Kidney (tissue), 22 donors: Measurements from ENCODE around the gene KLF11. TPM values are rescaled to one million over a fixed set of nuclear protein-coding genes. Genes with fewer than 3 reads are reported as not detected.

Experiments
- DNase-seq, 5 donors: peaks; one replicate each; pipeline ENCODE4 v3.0.0-alpha.2; 2013 to 2020
- FAIRE-seq: peaks from 2 replicates; lab custom pipeline; 2012; peaks lifted over from hg19 to GRCh38; lab: Jason Lieb, UNC
- H3K27ac ChIP-seq, 2 donors: one replicate each; pipeline ENCODE4 v1.7.0; 2013; ENCODE audit warnings: low read depth in 2 of 2, low read length in 2 of 2, inconsistent platforms in 1 of 2
- H3K27me3 ChIP-seq: one replicate; pipeline ENCODE4 v1.7.1; 2013; ENCODE audit warnings: low read length, inconsistent platforms; ENCODE audit not compliant: control insufficient read depth, insufficient read depth
- H3K36me3 ChIP-seq, 3 donors: one replicate each; pipeline versions ENCODE4 v1.7.0 to v1.7.1; 2013; ENCODE audit warnings: low read length in 3 of 3, control low read depth in 1 of 3, inconsistent platforms in 1 of 3; ENCODE audit not compliant: insufficient read depth in 3 of 3, control insufficient read depth in 2 of 3
- H3K4me1 ChIP-seq, 3 donors: one replicate each; pipeline versions ENCODE4 v1.7.0 to v1.7.1; 2013; ENCODE audit warnings: low read length in 3 of 3, inconsistent platforms in 1 of 3, low read depth in 1 of 3; ENCODE audit not compliant: control insufficient read depth in 2 of 3, insufficient read depth in 2 of 3
- H3K4me3 ChIP-seq, 3 donors: one replicate each; pipeline versions ENCODE4 v1.7.0 to v1.8.1; 2013; ENCODE audit warnings: low read length in 3 of 3, control low read depth in 1 of 3, inconsistent platforms in 1 of 3
- H3K9ac ChIP-seq, 3 donors: one replicate each; pipeline versions ENCODE4 v1.7.0 to v1.7.1; 2013; ENCODE audit warnings: low read length in 3 of 3, control low read depth in 1 of 3, inconsistent platforms in 1 of 3
- H3K9me3 ChIP-seq, 3 donors: one replicate each; pipeline versions ENCODE4 v1.7.0 to v1.7.1; 2013; ENCODE audit warnings: low read length in 3 of 3, control low read depth in 1 of 3, inconsistent platforms in 1 of 3; ENCODE audit not compliant: control insufficient read depth in 2 of 3, insufficient read depth in 1 of 3
- intact Hi-C: fragments of 100-400 bp; cut with DNase I; formaldehyde crosslinking; loops from one replicate; pipeline ENCODE4 v1.11.1; 2022
- long read RNA-seq, 10 donors: library from polyadenylated mRNA in 1 of 10; unstranded in 1 of 10; transcript quantifications; one replicate each; pipeline ENCODE4 v2.0.0 and lab custom pipeline, GENCODE V29; 2021 to 2026
- polyA plus RNA-seq: library from polyadenylated mRNA; stranded (reverse); fragments of 350-450 nt; fragmentation: Illumina TruSeq; extraction: RNeasy Lipid Tissue Mini Kit (QIAGEN cat#74804); gene quantifications from one replicate; pipeline ENCODE4 v1.2.3, GENCODE V29; 2014; ENCODE audit warnings: low read depth, low replicate concordance; ENCODE audit not compliant: insufficient read depth
- total RNA-seq: library from RNA; stranded (reverse); fragmentation: NEBNext Ultra II Directional; extraction: Animal tissue kit (Norgen Biotek cat#: 25700); gene quantifications from one replicate; pipeline ENCODE4 v1.2.1, GENCODE V29; 2021
- TF ChIP-seq, protein P1 (sequence below): IDR thresholded peaks from 3 replicates; pipeline ENCODE4 v1.5.1; 2012; ENCODE audit warnings: mild to moderate bottlenecking, moderate library complexity, borderline replicate concordance; ENCODE audit not compliant: insufficient read depth; ENCODE audit errors: extremely low read depth
- donor health status: control.
- donor health status: control.
- donor health status: control.
- donor health status: control.
- donor health status: control.
- donor health status: DM: yes; HTN: yes; CAD: no.
- donor health status: Normal renal cell carcinoma (clear cell type).

KLF11 gene
- total RNA-seq (34.0 TPM), polyA plus RNA-seq (9.4 TPM)
- long read RNA-seq, donor 1, full-length matches to known transcripts = 4 of 65 reads
- long read RNA-seq, donor 1, partial matches to known transcripts = 6 of 65 reads
- long read RNA-seq, donor 1, other reads (novel, unspliced or antisense) = 55 of 65 reads
- long read RNA-seq, donor 2, full-length matches to known transcripts = 1 of 1 reads
- long read RNA-seq, donor 2, partial matches to known transcripts = 0 of 1 reads
- long read RNA-seq, donor 2, other reads (novel, unspliced or antisense) = 0 of 1 reads
- long read RNA-seq, donor 3, full-length matches to known transcripts = 5 of 88 reads
- long read RNA-seq, donor 3, partial matches to known transcripts = 83 of 88 reads
- long read RNA-seq, donor 3, other reads (novel, unspliced or antisense) = 0 of 88 reads
- long read RNA-seq, donor 4, full-length matches to known transcripts = 3 of 3 reads
- long read RNA-seq, donor 4, partial matches to known transcripts = 0 of 3 reads
- long read RNA-seq, donor 4, other reads (novel, unspliced or antisense) = 0 of 3 reads
- long read RNA-seq, donor 5 = 0 reads
- long read RNA-seq, donor 6 = 0 reads
- long read RNA-seq, donor 7, full-length matches to known transcripts = 19 of 50 reads
- long read RNA-seq, donor 7, partial matches to known transcripts = 31 of 50 reads
- long read RNA-seq, donor 7, other reads (novel, unspliced or antisense) = 0 of 50 reads
- long read RNA-seq, donor 8, full-length matches to known transcripts = 5 of 5 reads
- long read RNA-seq, donor 8, partial matches to known transcripts = 0 of 5 reads
- long read RNA-seq, donor 8, other reads (novel, unspliced or antisense) = 0 of 5 reads
- long read RNA-seq, donor 9, full-length matches to known transcripts = 1 of 1 reads
- long read RNA-seq, donor 9, partial matches to known transcripts = 0 of 1 reads
- long read RNA-seq, donor 9, other reads (novel, unspliced or antisense) = 0 of 1 reads
- long read RNA-seq, donor 10, full-length matches to known transcripts = 2 of 87 reads
- long read RNA-seq, donor 10, partial matches to known transcripts = 85 of 87 reads
- long read RNA-seq, donor 10, other reads (novel, unspliced or antisense) = 0 of 87 reads

DNA sequence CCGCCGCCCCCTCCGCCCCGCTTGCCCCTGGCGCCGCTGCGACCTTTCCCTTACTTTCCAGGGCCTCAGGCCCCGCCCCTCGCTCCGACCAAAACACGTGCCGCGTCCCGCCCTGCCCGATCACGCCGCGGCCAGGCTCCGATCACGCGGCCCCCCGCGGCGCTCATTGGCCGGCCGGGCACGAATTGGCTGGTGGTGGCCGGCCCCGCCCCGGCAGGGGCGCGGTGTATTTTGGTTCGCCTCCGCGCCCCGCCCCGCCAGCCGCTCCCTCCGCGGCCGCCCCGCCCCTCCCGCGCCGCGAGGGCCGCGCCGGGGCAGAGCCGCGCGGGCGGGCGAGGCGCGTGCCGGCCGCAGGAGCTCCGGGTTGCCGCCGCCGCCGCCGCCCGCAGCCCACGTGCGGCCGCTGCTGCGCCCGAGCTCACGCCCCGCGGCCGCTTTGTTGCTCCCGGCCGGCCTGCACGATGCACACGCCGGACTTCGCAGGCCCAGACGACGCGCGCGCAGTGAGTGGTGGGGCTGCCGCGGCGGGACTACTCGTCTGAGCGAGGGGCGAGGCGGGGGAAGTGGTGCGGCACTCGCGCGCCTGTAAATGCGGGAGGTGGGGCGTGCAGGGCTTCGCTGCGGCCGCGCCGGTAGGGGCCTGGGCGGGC lies at the start of gene KLF11:
Gene KLF11, plus strand, starts transcription at position 295 of the 650 bp plus-strand sequence. Its CDS starts 167 bp downstream, at position 462.
- H3K4me3 ChIP-seq = peak within 1 kb of the TSS; percentile 57 to 77 (median 73)
- H3K36me3 ChIP-seq = peaks cover 0 to 17% (median 6%) of the 10 kb centered on the region in 3 donors
- H3K27me3 ChIP-seq = no peaks in the 10 kb centered on the region
- intact Hi-C loops = no loop called here
- peak; percentile 92 to 98 (median 96) for DNase-seq
- peak within 1 kb of the TSS; percentile 99 for H3K27ac ChIP-seq
- no peak for FAIRE-seq
- no peaks in the 10 kb centered on the region for H3K9me3 ChIP-seq
- peak within 1 kb of the TSS; percentile 35 to 77 (median 75) for H3K9ac ChIP-seq
- TF ChIP-seq, protein P1, sequence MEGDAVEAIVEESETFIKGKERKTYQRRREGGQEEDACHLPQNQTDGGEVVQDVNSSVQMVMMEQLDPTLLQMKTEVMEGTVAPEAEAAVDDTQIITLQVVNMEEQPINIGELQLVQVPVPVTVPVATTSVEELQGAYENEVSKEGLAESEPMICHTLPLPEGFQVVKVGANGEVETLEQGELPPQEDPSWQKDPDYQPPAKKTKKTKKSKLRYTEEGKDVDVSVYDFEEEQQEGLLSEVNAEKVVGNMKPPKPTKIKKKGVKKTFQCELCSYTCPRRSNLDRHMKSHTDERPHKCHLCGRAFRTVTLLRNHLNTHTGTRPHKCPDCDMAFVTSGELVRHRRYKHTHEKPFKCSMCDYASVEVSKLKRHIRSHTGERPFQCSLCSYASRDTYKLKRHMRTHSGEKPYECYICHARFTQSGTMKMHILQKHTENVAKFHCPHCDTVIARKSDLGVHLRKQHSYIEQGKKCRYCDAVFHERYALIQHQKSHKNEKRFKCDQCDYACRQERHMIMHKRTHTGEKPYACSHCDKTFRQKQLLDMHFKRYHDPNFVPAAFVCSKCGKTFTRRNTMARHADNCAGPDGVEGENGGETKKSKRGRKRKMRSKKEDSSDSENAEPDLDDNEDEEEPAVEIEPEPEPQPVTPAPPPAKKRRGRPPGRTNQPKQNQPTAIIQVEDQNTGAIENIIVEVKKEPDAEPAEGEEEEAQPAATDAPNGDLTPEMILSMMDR = no peak
- H3K4me1 ChIP-seq = peaks cover 0 to 37% (median 35%) of the 10 kb centered on the region in 3 donors

DNA sequence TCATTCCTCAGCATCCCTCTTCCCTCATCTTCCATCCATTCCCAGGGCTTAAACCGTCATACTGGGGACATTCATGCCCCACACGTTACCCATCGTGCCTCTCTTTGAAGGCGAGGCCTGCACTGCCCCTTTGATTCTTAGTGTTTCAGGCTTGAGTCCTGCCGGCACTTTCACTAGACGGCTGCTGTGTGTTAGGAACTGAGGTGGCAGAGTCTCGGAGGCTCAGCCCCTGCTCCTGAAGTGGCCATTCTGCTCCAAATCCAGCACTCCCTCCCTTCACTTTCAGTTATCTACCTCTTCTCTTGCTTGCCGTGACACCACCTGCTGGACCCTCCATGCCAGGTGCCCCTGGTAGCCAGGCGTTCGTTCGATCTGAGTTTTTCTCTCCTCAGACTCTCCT lies 48.9 kb upstream of the KLF11 start:
- no peaks in the 10 kb centered on the region for H3K27me3 ChIP-seq
- intact Hi-C loops = no loop called here

DNA sequence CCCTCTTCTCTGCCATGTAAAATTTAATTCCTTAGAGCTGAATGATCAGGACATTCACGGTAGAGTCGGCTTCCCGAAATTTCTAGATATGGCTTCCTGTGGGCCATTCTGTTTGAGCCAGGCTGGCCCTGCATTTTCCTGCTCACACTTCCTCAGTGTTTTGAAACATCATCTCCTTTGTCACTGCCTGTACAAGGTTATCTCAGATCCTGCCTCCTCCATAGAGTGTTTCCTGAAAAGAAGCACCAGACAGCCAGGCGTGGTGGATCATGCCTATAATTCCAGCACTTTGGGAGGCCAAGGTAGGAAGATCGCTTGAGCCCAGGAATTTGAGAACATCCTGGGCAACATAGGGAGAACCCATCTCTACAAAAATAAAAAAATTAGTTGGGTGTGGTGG lies 48.3 kb upstream of the KLF11 start:
- FAIRE-seq (no peak), DNase-seq (peak in 1 of 5 donors; percentile 1)
- intact Hi-C loops = no loop called here
- Histone ChIP-seq H3K27ac (no peak overlapping the region), H3K9ac (no peak overlapping the region), H3K36me3 (peaks cover 0 to 4% (median 3%) of the 10 kb centered on the region in 3 donors), H3K27me3 (no peaks in the 10 kb centered on the region), H3K4me1 (peaks cover 3 to 16% (median 5%) of the 10 kb centered on the region in 3 donors), H3K4me3 (no peak overlapping the region), H3K9me3 (no peaks in the 10 kb centered on the region)
- TF ChIP-seq, protein P1 = no peak

More for the DNA sequence above, 48.9 kb upstream of the KLF11 start:
- Histone ChIP-seq H3K9me3 (no peaks in the 10 kb centered on the region), H3K9ac (no peak overlapping the region), H3K4me3 (no peak overlapping the region), H3K4me1 (peaks cover 3 to 16% (median 5%) of the 10 kb centered on the region in 3 donors), H3K36me3 (peaks cover 0 to 4% (median 0%) of the 10 kb centered on the region in 3 donors), H3K27ac (no peak overlapping the region)
- DNase-seq (peak in 1 of 5 donors; percentile 8), FAIRE-seq (no peak)
- TF ChIP-seq, protein P1 = no peak
